GM12892 (cell line): ENCODE measurements around the gene SQSTM1.

Experiments used
- POLR2A ChIP-seq: IDR thresholded peaks from 2 replicates; pipeline ENCODE4 v1.6.1; 2011; ENCODE audit warnings: low read depth, low read length, control low read depth
- POLR2AphosphoS5 ChIP-seq: IDR thresholded peaks from 2 replicates; pipeline ENCODE4 v1.6.1; 2011; ENCODE audit warnings: low read depth, low read length, control low read depth

DNA sequence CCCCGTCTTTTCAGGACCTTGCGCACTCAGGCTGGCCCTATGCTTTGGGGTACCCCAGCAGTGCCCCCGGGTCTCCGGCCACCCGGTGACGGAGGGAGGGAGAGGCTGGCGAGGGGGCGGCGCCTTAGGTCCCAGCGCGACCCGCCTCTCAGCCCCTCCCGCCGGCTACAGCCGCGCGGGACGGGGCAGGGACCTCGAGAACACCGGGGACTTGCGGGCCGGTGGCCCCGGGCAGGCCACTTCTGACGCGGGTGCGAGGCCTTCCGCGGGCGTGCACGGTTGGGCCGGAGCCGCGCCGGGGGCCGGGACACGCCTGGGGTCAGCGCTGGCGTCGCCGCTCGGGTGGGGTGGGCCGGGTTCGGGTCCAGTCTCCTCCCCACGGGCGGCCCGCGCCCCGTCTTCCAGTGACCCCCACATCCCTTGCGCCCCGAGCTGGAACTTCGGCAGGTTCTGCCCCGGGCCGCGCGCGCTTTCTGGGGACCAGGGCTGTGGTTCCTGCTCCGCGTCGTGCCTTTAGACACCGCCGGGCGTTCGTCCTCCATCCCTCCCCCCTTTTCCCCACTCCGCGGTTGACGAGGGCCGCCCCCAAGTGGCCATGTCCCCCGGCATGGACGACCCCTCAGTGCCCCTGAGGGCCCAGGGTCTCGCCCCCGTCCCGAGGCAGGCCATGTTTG is 3.8 kb upstream of the SQSTM1 start:
- no peak for TF ChIP-seq POLR2AphosphoS5
- TF ChIP-seq POLR2A = no peak
